GM12865 (cell line): ENCODE data around the gene ADAMTS14.

ENCODE experiments used
- DNase-seq: peaks from one replicate; pipeline ENCODE4 v3.0.0; 2010; ENCODE audit warnings: low read depth
- H3K4me3 ChIP-seq: 2 replicates; pipeline ENCODE4 v1.5.1; 2011; ENCODE audit warnings: mild to moderate bottlenecking, low read depth, low read length, control low read depth
- CTCF ChIP-seq: IDR thresholded peaks from 2 replicates; pipeline ENCODE4 v1.5.1; 2011; ENCODE audit warnings: low read length, control low read depth, low read depth, inconsistent platforms; ENCODE audit not compliant: insufficient read depth; ENCODE audit errors: missing control alignments

The ADAMTS14 gene

GRCh38 chr10:70647086-70647485 lies 25.2 kb upstream of the ADAMTS14 start:
- no peak for TF ChIP-seq CTCF
- no peak overlapping the region for H3K4me3 ChIP-seq
- DNase-seq, result no peak

GRCh38 chr10:70648427-70648826 lies 23.9 kb upstream of the ADAMTS14 start:
- no peak for TF ChIP-seq CTCF
- no peak for DNase-seq
- no peak overlapping the region for H3K4me3 ChIP-seq

- no peak for DNase-seq
- no peak overlapping the region for H3K4me3 ChIP-seq
- TF ChIP-seq CTCF, result no peak
These were observed 22.8 kb upstream of the ADAMTS14 start for GRCh38 chr10:70649526-70649925.

- no peak for DNase-seq
- no peak for TF ChIP-seq CTCF
- H3K4me3 ChIP-seq, result no peak overlapping the region
These were observed 22.2 kb upstream of the ADAMTS14 start for GRCh38 chr10:70650104-70650503.

GRCh38 chr10:70650718-70651117 lies 21.6 kb upstream of the ADAMTS14 start:
- no peak for TF ChIP-seq CTCF
- H3K4me3 ChIP-seq, result no peak overlapping the region
- no peak for DNase-seq

- no peak for TF ChIP-seq CTCF
- H3K4me3 ChIP-seq, result no peak overlapping the region
- peak; percentile 30 for DNase-seq
These were observed 20.6 kb upstream of the ADAMTS14 start for GRCh38 chr10:70651661-70652060.
